Glutamatergic neuron (in vitro differentiated cells): ENCODE results near the gene ATG5. TPM values are rescaled to one million over a fixed set of nuclear protein-coding genes. Genes with fewer than 3 reads are reported as not detected.

ENCODE experiments used
- DNase-seq: peaks from one replicate; pipeline ENCODE4 v3.0.0; 2022
- H3K27ac Mint-ChIP-seq: one replicate; pipeline ENCODE4 v1.8.0; 2020; ENCODE audit warnings: mild to moderate bottlenecking, mixed read lengths, inconsistent platforms; ENCODE audit not compliant: unreplicated experiment
- H3K27me3 Mint-ChIP-seq: one replicate; pipeline ENCODE4 v1.8.0; 2020; ENCODE audit warnings: mild to moderate bottlenecking, moderate library complexity, mixed read lengths, inconsistent platforms; ENCODE audit not compliant: unreplicated experiment
- H3K36me3 Mint-ChIP-seq: one replicate; pipeline ENCODE4 v1.8.0; 2020; ENCODE audit warnings: mild to moderate bottlenecking, mixed read lengths, inconsistent platforms; ENCODE audit not compliant: unreplicated experiment
- H3K4me1 Mint-ChIP-seq: one replicate; pipeline ENCODE4 v1.8.0; 2020; ENCODE audit warnings: mild to moderate bottlenecking, low read depth, mixed read lengths, inconsistent platforms; ENCODE audit not compliant: unreplicated experiment
- H3K4me3 Mint-ChIP-seq: one replicate; pipeline ENCODE4 v1.8.0; 2020; ENCODE audit warnings: mild to moderate bottlenecking, mixed read lengths, inconsistent platforms; ENCODE audit not compliant: unreplicated experiment
- H3K9me3 Mint-ChIP-seq: one replicate; pipeline ENCODE4 v1.8.0; 2020; ENCODE audit warnings: mild to moderate bottlenecking, moderate library complexity, mixed read lengths, inconsistent platforms; ENCODE audit not compliant: unreplicated experiment
- CTCF ChIP-seq: fragments of 200-600 bp; sonication (generic); IDR thresholded peaks from one replicate; pipeline ENCODE4 v1.5.0; 2021; ENCODE audit not compliant: partially characterized antibody, unreplicated experiment
- total RNA-seq: library from RNA; stranded (reverse); fragmentation: NEBNext Ultra II Directional; extraction: Animal tissue kit (Norgen Biotek cat#: 25700); gene quantifications from one replicate; pipeline ENCODE4 v1.2.1, GENCODE V29; 2021; ENCODE audit not compliant: unreplicated experiment

Gene ATG5
- total RNA-seq, 1 donor from 2014 or later = 24.8 TPM

DNA sequence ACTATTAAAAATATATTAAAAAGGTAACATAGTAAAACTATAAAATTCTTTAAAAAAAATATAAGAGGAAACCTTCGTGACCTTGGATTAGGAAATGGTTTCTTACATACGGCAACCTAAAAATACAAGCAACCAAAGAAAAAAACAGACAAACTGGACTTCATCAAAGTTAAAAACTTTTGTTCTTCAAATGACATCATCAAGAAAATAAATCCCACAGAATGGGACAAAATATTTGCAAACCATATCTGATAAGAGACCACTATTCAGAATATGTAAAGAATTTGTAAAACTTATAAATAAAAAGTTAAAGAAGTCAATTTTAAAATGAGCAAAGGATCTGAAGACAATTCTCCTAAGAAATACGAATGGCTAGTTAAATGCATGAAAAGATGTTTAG is 110.0 kb downstream of the ATG5 start:
- Mint-ChIP-seq H3K4me3 (no peak overlapping the region), H3K9me3 (no peaks in the 10 kb centered on the region), H3K27me3 (no peaks in the 10 kb centered on the region), H3K36me3 (no peaks in the 10 kb centered on the region), H3K4me1 (no peaks in the 10 kb centered on the region), H3K27ac (no peak overlapping the region)
- TF ChIP-seq CTCF = no peak
- DNase-seq = no peak

GRCh38 chr6:106214531-106214930 is 111.0 kb downstream of the ATG5 start:
- no peaks in the 10 kb centered on the region for H3K4me1 Mint-ChIP-seq
- H3K36me3 Mint-ChIP-seq = no peaks in the 10 kb centered on the region
- no peak for TF ChIP-seq CTCF
- H3K27me3 Mint-ChIP-seq = no peaks in the 10 kb centered on the region
- H3K4me3 Mint-ChIP-seq = no peak overlapping the region
- H3K9me3 Mint-ChIP-seq = no peaks in the 10 kb centered on the region
- H3K27ac Mint-ChIP-seq = no peak overlapping the region
- no peak for DNase-seq

- Mint-ChIP-seq H3K27me3 (no peaks in the 10 kb centered on the region), H3K9me3 (no peaks in the 10 kb centered on the region), H3K4me1 (no peaks in the 10 kb centered on the region), H3K36me3 (no peaks in the 10 kb centered on the region), H3K4me3 (no peak overlapping the region), H3K27ac (no peak overlapping the region)
- no peak for TF ChIP-seq CTCF
- no peak for DNase-seq
Measured at GRCh38 chr6:106213660-106214289, 111.8 kb downstream of the ATG5 start.

DNA sequence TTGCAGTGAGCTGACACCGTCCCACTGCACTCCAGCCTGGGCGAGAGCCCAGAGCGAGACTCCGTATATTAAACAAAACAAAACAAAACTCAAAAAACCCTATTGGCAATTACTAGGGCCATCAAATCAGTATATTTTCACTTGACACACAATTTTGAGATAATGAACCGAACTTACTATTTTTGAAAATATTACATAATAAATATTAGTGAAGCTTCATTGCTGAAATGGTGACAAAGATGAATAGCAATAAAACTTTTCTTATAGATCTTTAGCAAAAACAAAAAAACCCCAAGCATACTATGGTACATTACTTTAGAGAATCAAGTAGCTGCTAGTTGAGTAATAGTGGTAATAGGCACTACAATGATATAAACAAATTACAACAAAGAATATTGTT is 113.0 kb downstream of the ATG5 start:
- Mint-ChIP-seq H3K4me3 (no peak overlapping the region), H3K9me3 (no peaks in the 10 kb centered on the region), H3K27me3 (no peaks in the 10 kb centered on the region), H3K27ac (no peak overlapping the region), H3K4me1 (no peaks in the 10 kb centered on the region), H3K36me3 (no peaks in the 10 kb centered on the region)
- DNase-seq = no peak
- no peak for TF ChIP-seq CTCF

DNA sequence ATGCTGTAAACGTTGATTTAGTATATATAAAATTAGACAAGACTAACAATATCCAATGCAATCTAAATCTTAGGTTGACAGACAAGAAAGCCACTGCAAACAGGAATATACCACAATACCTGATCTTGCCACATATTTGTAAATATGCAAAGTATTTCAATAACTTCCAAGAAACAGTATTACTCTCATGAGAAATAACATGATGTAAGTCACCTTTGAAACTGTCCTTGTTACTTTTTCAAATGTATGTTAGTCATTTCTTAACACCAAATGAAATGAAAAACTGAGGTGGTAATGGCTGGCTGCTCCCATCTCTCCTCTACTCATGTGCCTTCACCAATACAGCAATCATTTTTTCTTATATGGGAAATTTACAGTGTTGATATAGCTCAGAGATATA is 118.7 kb downstream of the ATG5 start:
- no peak for TF ChIP-seq CTCF
- no peak overlapping the region for H3K4me3 Mint-ChIP-seq
- no peak for DNase-seq
- H3K9me3 Mint-ChIP-seq = no peaks in the 10 kb centered on the region
- no peaks in the 10 kb centered on the region for H3K36me3 Mint-ChIP-seq
- no peaks in the 10 kb centered on the region for H3K27me3 Mint-ChIP-seq
- no peaks in the 10 kb centered on the region for H3K4me1 Mint-ChIP-seq
- H3K27ac Mint-ChIP-seq = no peak overlapping the region
